ENCODE data around the gene TMEM178A. TPM values are rescaled to one million over a fixed set of nuclear protein-coding genes. Genes with fewer than 3 reads are reported as not detected.
A peak's percentile ranks its signal among the peaks of the same experiment; 100 is the strongest.

Gene TMEM178A
- total RNA-seq, 1 experiment from 2014 or later = 7.5 TPM

DNA sequence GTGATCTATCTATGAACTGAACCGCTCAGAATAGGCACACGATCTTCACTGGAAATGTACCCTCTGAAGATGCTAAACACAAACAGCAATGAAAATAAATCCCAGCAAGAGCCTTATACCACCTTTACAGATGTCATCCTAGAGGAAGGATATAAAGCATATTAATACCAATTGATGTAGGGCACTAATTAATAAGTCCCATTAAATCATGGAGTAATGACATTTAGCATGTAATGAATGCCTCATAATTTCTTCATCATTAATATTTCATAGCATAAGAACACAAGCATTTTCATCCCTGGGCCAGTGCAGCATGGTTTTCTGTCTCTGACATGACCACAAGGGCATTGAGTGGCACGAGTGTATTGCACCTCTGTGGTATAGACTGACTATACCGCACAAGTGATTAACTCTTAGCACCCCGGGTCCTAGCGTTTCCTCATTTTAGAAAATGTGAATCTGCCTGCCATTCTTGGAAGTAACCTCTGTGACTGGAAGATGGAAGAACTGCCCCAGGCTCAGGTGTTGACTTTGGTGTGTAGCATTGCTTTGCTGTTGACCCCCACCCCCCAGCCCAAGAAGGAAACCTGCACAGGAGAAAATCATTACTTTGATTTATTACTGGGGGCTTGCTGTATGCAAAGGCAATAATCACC lies 1.4 kb upstream of the TMEM178A start:
- Histone ChIP-seq H2AFZ (ENCODE audit: low read length) (no peak overlapping the region), H2BK12ac (ENCODE audit: insufficient read length, low read depth, low read length) (no peak overlapping the region), H2AK5ac (ENCODE audit: insufficient read length, low read length) (no peak overlapping the region), H3K23me2 (ENCODE audit: insufficient read length, low read depth, low read length, poor library complexity, severe bottlenecking) (peaks cover 14% of the 10 kb centered on the region), H3K23ac (ENCODE audit: insufficient read length, low read depth, low read length) (no peak overlapping the region), H2BK15ac (ENCODE audit: low read depth, low read length) (no peak overlapping the region), H3K27me3 (ENCODE audit: insufficient read depth, low read length) (peaks cover 6% of the 10 kb centered on the region; the same call in 1 of the 2 replicates), H2BK5ac (ENCODE audit: insufficient read length, low read length) (no peak overlapping the region), H4K5ac (ENCODE audit: insufficient read length, low read depth, low read length) (no peak overlapping the region), H4K8ac (replicated peaks; ENCODE audit: insufficient read length, low read depth, low read length) (no peak overlapping the region), H3K27ac (ENCODE audit: insufficient read length, low read depth, low read length) (no peak overlapping the region), H3T11ph (ENCODE audit: low read length) (no peak overlapping the region), H4K91ac (ENCODE audit: insufficient read length, low read depth, low read length) (no peak overlapping the region), H3K79me1 (ENCODE audit: insufficient read depth, low read depth, low read length, poor library complexity, severe bottlenecking) (no peaks in the 10 kb centered on the region), H3K4me1 (ENCODE audit: insufficient read depth, low read length) (peaks cover 10% of the 10 kb centered on the region), H3K56ac (ENCODE audit: insufficient read length, low read depth, low read length) (no peak overlapping the region), H3K14ac (ENCODE audit: insufficient read depth, low read length) (no peak overlapping the region), H3K9me3 (ENCODE audit: control insufficient read depth, low read depth, low read length) (no peaks in the 10 kb centered on the region), H2BK120ac (ENCODE audit: low read depth, low read length, poor library complexity, severe bottlenecking) (no peak overlapping the region), H3K9ac (ENCODE audit: extremely low read depth, insufficient read length, low read length) (no peak overlapping the region), H2BK20ac (ENCODE audit: low read depth, low read length, poor library complexity, severe bottlenecking) (no peak overlapping the region), H3K18ac (ENCODE audit: insufficient read length, low read depth, low read length) (no peak overlapping the region), H3K4ac (ENCODE audit: low read depth, low read length) (no peak overlapping the region), H3K4me2 (ENCODE audit: insufficient read depth, insufficient read length, low read length) (peak overlapping the region; percentile 93), H3K79me2 (ENCODE audit: insufficient read depth, low read length) (0 out of 2 replicates have a peak, but pooled peaks cover 4% of the 10 kb centered on the region), H4K20me1 (ENCODE audit: control insufficient read depth, insufficient read depth, insufficient read length) (no peaks in the 10 kb centered on the region)
- Mint-ChIP-seq H3K9me3 (no peaks in the 10 kb centered on the region; a peak in 1 of 5 replicates), H3K27ac (0 out of 7 replicates have a peak overlapping the region, but pooled peaks of 1 of the 3 experiments have one; percentile 97), H3K4me3 (peak overlapping the region; percentile 79 to 96; a peak in 4 of 5 replicates), H3K4me1 (peaks cover 31 to 40% of the 10 kb centered on the region in 2 experiments), H3K36me3 (ENCODE audit: insufficient read depth in 1 of 3, low read depth in 3 of 3) (peaks cover 0 to 1% (median 0%) of the 10 kb centered on the region in 3 experiments; a peak in 2 of 7 replicates), H3K27me3 (ENCODE audit: low read depth) (peaks cover 37% of the 10 kb centered on the region)
- no peak for DNase-seq
- WGBS (ENCODE audit: extremely low coverage, insufficient read length, low lambda C conversion rate) = no CpG with 5 or more reads among the region's 6 CpGs
- TF ChIP-seq CTCF (conservative IDR thresholded peaks at IDR 0.05) = no peak

Data from H9 (cell line).